Body of pancreas (tissue), 4 donors: ENCODE data around the gene TTLL1.

ENCODE experiments used
- CTCF ChIP-seq, 7 experiments: fragments of 450-650 bp in 4 of 7; fragments of 200-600 bp in 3 of 7; sonication (generic) in 3 of 7; IDR thresholded peaks; one replicate each; pipeline ENCODE4 v1.5.1; 2016 to 2019; ENCODE audit warnings: antibody characterized with exemption in 7 of 7
- POLR2A ChIP-seq, 3 donors: fragments of 450-650 bp; IDR thresholded peaks; one replicate each; pipeline ENCODE4 v1.6.1; 2016; ENCODE audit warnings: antibody characterized with exemption in 3 of 3, mild to moderate bottlenecking in 2 of 3

GRCh38 chr22:42997582-42998090 lies 91.6 kb downstream of the TTLL1 start:
- no peak for TF ChIP-seq POLR2A (IDR thresholded peaks at IDR 0.05)
- TF ChIP-seq CTCF (IDR thresholded peaks at IDR 0.05) = no peak
